SU-DHL-6 (cell line): Measurements from ENCODE around the gene ZNF804B.

Experiments used
- EZH2phosphoT487 ChIP-seq: fragments of 200-600 bp; sonication (generic), shearing (Covaris generic); conservative IDR thresholded peaks from 2 replicates; pipeline ENCODE4 v1.6.1; 2018; ENCODE audit warnings: mild to moderate bottlenecking, antibody characterized with exemption, low read length, moderate library complexity, mixed read lengths
- TF ChIP-seq, protein P1 (sequence below): fragments of 200-600 bp; sonication (generic); IDR thresholded peaks from one replicate; pipeline ENCODE4 v1.5.1; 2017; ENCODE audit warnings: antibody characterized with exemption, mild to moderate bottlenecking, low read length, moderate library complexity; ENCODE audit not compliant: insufficient read depth, poor library complexity, severe bottlenecking

DNA sequence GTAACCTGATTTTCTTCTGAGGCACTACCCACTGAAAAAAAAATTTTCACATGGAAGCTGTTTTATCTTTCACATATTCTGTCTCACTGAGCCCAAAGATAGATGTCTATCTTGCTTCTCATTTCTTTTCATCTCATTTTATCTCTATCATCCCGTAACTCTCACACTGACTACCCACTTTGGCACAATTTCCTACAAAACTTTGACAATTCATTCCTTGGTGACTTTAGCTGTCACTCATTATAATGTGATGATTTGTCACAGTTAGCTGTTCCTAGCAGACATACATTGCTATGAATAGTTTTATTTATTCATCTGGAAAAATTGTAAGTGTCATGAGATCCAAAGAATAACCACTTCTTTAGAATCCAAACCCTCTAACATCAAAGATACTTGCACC is 625.9 kb downstream of the ZNF804B start:
- TF ChIP-seq, protein P1, sequence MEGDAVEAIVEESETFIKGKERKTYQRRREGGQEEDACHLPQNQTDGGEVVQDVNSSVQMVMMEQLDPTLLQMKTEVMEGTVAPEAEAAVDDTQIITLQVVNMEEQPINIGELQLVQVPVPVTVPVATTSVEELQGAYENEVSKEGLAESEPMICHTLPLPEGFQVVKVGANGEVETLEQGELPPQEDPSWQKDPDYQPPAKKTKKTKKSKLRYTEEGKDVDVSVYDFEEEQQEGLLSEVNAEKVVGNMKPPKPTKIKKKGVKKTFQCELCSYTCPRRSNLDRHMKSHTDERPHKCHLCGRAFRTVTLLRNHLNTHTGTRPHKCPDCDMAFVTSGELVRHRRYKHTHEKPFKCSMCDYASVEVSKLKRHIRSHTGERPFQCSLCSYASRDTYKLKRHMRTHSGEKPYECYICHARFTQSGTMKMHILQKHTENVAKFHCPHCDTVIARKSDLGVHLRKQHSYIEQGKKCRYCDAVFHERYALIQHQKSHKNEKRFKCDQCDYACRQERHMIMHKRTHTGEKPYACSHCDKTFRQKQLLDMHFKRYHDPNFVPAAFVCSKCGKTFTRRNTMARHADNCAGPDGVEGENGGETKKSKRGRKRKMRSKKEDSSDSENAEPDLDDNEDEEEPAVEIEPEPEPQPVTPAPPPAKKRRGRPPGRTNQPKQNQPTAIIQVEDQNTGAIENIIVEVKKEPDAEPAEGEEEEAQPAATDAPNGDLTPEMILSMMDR: no peak
- no peak for TF ChIP-seq EZH2phosphoT487
